Measurements from ENCODE around the gene PGD. TPM values are rescaled to one million over a fixed set of nuclear protein-coding genes. Genes with fewer than 3 reads are reported as not detected.

The PGD gene
- total RNA-seq, 2 experiments from 2014 or later, result 65.0 to 68.7 TPM

GRCh38 chr1:10383630-10384029, 15.2 kb upstream of the PGD start:
- Mint-ChIP-seq H3K9me3 (no peaks in the 10 kb centered on the region), H3K36me3 (ENCODE audit: low read depth) (no peaks in the 10 kb centered on the region), H3K4me3 (no peak overlapping the region), H3K27ac (no peak overlapping the region), H3K27me3 (no peaks in the 10 kb centered on the region), H3K4me1 (peaks cover 11% of the 10 kb centered on the region)
- ChIA-PET CTCF (interaction anchor here (1.4 kb wide), 1 partner anchor 24 kb away, joined by 3 read pairs; no protein-coding TSS in a partner anchor), POLR2A (no interaction called here)
- no peak for DNase-seq

GRCh38 chr1:10384219-10384618, 14.6 kb upstream of the PGD start:
- no peak for DNase-seq
- Mint-ChIP-seq H3K9me3 (no peaks in the 10 kb centered on the region), H3K27ac (no peak overlapping the region), H3K4me3 (no peak overlapping the region), H3K27me3 (no peaks in the 10 kb centered on the region), H3K36me3 (ENCODE audit: low read depth) (no peaks in the 10 kb centered on the region), H3K4me1 (peaks cover 11% of the 10 kb centered on the region)
- ChIA-PET POLR2A (no interaction called here), CTCF (interaction anchor here (0.6 to 1.4 kb wide), 2 partner anchors 23 to 45 kb away, joined by 3 to 5 read pairs; no protein-coding TSS in a partner anchor)

- H3K4me3 Mint-ChIP-seq, result no peak overlapping the region
- H3K27ac Mint-ChIP-seq, result no peak overlapping the region
- POLR2A ChIA-PET, result interaction anchor here (0.6 kb wide), 1 partner anchor 600 kb away, joined by 3 read pairs; no protein-coding TSS in a partner anchor
- no peaks in the 10 kb centered on the region for H3K36me3 Mint-ChIP-seq (ENCODE audit: low read depth)
- H3K4me1 Mint-ChIP-seq, result peaks cover 11% of the 10 kb centered on the region
- no peak for DNase-seq
- H3K9me3 Mint-ChIP-seq, result no peaks in the 10 kb centered on the region
- H3K27me3 Mint-ChIP-seq, result no peaks in the 10 kb centered on the region
- CTCF ChIA-PET, result interaction anchor here (0.6 to 1.8 kb wide), 12 partner anchors 10 to 714 kb away, joined by 3 to 5 read pairs (median 4); no protein-coding TSS in a partner anchor
Measured at GRCh38 chr1:10386761-10387676, 11.8 kb upstream of the PGD start.

DNA sequence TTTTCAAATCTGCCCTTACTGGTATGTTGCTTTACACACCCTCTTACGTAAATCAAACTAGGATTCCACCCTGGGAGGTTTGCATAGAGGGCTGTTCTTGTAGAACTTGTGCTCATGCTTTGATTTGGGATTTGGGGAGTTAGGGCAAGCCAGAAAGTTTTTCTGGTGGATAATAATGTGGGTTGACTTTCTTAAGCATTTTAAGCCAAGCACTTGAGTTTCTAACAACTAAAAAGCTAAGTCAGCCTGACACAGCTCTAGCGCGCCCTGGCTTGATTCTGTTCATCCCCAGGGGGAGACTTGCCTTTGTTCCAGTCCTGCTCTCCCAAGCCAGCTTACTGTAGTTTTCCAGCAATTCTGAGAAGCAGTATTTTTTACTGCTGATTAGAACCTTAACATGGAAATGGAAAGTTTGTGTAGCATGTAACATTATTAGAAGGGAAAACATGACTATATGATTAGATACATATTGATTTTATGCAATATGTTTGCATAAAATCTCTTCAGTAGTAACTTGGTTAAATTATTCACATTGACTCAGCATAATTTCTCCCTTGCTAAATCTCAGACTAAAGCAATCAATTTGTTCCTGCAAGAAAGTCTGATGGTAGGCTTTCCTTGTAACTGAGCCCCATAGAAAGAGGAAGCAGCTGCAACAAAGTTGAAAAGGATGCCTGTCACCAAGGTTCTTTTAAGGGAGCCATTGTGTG, 11.0 kb upstream of the PGD start:
- H3K27ac Mint-ChIP-seq, result no peak overlapping the region
- no peaks in the 10 kb centered on the region for H3K9me3 Mint-ChIP-seq
- no peak for DNase-seq
- H3K4me1 Mint-ChIP-seq, result peaks cover 11% of the 10 kb centered on the region
- POLR2A ChIA-PET, result interaction anchor here (0.6 kb wide), 1 partner anchor 600 kb away, joined by 3 read pairs; no protein-coding TSS in a partner anchor
- CTCF ChIA-PET, result interaction anchor here (0.6 to 1.8 kb wide), 7 partner anchors 10 to 714 kb away, joined by 3 to 5 read pairs (median 4); no protein-coding TSS in a partner anchor
- H3K4me3 Mint-ChIP-seq, result no peak overlapping the region
- H3K27me3 Mint-ChIP-seq, result no peaks in the 10 kb centered on the region
- H3K36me3 Mint-ChIP-seq (ENCODE audit: low read depth), result no peaks in the 10 kb centered on the region

GRCh38 chr1:10388387-10388715, 10.5 kb upstream of the PGD start:
- peaks cover 11% of the 10 kb centered on the region for H3K4me1 Mint-ChIP-seq
- DNase-seq, result no peak
- H3K4me3 Mint-ChIP-seq, result no peak overlapping the region
- POLR2A ChIA-PET, result no interaction called here
- no peaks in the 10 kb centered on the region for H3K36me3 Mint-ChIP-seq (ENCODE audit: low read depth)
- CTCF ChIA-PET, result interaction anchor here (0.5 to 1.7 kb wide), 5 partner anchors 12 to 316 kb away, joined by 3 to 5 read pairs (median 4); partner anchors contain the start of gene KIF1B
- no peak overlapping the region for H3K27ac Mint-ChIP-seq
- no peaks in the 10 kb centered on the region for H3K27me3 Mint-ChIP-seq
- H3K9me3 Mint-ChIP-seq, result no peaks in the 10 kb centered on the region

DNA sequence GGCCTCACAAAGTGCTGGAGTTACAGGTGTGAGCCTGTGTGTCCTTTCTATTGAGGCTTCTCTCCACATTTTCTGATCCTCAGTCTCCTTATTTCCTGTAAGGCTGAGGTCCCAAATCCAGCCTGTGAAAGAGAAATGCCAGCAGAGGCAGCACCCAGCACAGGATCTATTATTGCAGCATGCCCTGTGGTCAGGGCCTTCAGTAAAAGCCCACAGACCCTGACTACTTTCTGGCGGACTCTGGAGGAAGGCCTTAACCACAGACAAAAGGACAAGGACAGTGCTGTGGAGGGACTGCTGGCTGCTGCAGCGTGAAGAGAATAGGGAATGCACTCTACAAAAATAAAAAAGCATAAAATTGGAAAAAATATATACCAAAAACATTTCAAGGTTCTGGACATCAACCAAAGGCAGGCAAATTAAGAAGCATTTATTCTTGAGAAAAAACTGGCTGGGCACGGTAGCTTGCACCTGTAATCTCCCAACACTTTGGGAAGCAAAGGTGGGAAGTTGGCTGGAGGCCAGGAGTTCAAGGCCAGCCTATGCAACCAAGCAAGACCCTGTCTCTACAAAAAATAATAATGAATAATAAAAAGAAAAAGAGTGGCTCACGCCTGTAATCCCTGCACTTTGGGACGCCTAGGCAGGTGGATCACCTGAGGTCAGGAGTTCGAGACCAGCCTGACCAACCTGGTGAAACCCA, 9.4 kb upstream of the PGD start:
- Mint-ChIP-seq H3K9me3 (peaks cover 3% of the 10 kb centered on the region), H3K27ac (no peak overlapping the region), H3K27me3 (no peaks in the 10 kb centered on the region), H3K4me1 (peaks cover 11% of the 10 kb centered on the region), H3K4me3 (no peak overlapping the region), H3K36me3 (ENCODE audit: low read depth) (no peaks in the 10 kb centered on the region)
- ChIA-PET POLR2A (no interaction called here), CTCF (no interaction called here)
- no peak for DNase-seq

DNA sequence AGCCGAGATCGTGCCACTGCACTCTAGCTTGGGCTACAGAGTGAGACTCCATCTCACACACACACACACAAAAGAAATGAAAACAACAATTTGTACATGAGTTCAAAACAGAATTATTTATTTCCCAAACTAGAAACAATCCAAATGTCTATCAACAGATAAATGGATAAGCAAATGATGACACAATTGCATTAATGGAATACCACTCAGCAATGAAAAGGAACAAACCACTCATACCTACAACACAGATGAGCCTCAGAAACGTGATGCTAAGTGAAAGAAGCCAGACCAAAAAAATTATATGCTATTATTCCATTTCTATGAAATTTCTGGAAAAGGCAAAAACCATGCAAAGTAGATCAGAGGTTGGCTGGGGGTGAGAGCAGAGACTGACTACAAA, 2.0 kb upstream of the PGD start:
- Mint-ChIP-seq H3K4me3 (peak overlapping the region; percentile 8), H3K27me3 (no peaks in the 10 kb centered on the region), H3K4me1 (peaks cover 26% of the 10 kb centered on the region), H3K27ac (no peak overlapping the region), H3K9me3 (peaks cover 4% of the 10 kb centered on the region), H3K36me3 (ENCODE audit: low read depth) (peaks cover 9% of the 10 kb centered on the region)
- CTCF ChIA-PET, result interaction anchor here (0.6 to 1.5 kb wide), 2 partner anchors 12 to 187 kb away, joined by 3 read pairs; partner anchors contain the start of gene KIF1B
- POLR2A ChIA-PET, result no interaction called here
- no peak for DNase-seq

DNA sequence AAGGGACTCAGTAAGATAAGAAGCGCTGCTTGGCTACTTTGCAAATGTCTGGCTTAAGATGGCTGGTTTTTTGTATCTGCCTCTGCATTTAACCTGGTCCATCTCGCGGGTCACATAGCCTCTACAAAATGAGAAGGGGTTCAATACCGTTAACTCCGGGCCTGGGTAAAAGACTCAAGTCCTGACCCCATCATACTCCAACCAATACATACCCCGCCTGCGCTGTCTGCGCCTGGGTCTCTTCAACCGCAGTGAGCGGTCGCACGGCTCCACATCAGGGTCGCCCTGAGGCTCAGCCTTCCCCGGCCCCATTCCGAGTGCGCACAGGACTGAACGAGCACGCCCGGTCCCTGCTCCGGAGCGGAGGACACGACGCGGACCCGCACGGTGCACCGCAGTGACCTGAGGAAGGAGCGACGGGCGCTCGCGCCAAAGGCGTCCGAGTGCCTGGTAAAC, 558 bp upstream of the PGD start:
- Mint-ChIP-seq H3K27me3 (no peaks in the 10 kb centered on the region), H3K4me3 (peak overlapping the region; percentile 92), H3K9me3 (peaks cover 4% of the 10 kb centered on the region), H3K27ac (peak overlapping the region; percentile 73), H3K36me3 (ENCODE audit: low read depth) (peaks cover 12% of the 10 kb centered on the region), H3K4me1 (peaks cover 29% of the 10 kb centered on the region)
- DNase-seq, result no peak
- POLR2A ChIA-PET, result interaction anchor here (0.5 kb wide), 1 partner anchor 616 kb away, joined by 3 read pairs; no protein-coding TSS in a partner anchor
- CTCF ChIA-PET, result interaction anchor here (0.7 to 1.9 kb wide), 4 partner anchors 11 to 32 kb away, joined by 3 to 7 read pairs (median 4); partner anchors contain the start of gene CENPS

DNA sequence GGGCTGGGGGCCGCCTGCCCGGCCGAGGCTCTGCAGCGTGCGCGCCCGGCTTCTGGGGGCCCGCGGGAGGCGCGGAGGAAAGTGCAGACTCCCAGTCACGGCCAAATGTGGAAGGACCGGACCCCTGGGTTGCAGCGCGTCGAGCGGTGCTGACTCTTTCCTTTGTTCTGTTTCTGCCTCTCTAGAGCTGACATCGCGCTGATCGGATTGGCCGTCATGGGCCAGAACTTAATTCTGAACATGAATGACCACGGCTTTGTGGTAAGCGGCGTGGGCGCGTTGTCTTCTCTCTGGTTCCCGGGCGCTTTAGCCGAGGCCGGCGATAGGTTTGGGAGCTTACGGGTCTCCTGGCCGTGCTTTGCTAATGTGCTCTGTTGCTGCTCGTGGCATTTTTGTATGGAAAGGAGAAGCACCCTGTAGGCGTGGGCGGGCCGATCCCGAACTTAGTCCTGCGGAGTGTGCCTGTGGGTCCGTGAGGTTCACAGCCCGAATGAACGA, 629 bp downstream of the PGD start:
- POLR2A ChIA-PET, result interaction anchor here (0.6 kb wide), 1 partner anchor 446 kb away, joined by 4 read pairs; no protein-coding TSS in a partner anchor
- H3K9me3 Mint-ChIP-seq, result no peaks in the 10 kb centered on the region

DNA sequence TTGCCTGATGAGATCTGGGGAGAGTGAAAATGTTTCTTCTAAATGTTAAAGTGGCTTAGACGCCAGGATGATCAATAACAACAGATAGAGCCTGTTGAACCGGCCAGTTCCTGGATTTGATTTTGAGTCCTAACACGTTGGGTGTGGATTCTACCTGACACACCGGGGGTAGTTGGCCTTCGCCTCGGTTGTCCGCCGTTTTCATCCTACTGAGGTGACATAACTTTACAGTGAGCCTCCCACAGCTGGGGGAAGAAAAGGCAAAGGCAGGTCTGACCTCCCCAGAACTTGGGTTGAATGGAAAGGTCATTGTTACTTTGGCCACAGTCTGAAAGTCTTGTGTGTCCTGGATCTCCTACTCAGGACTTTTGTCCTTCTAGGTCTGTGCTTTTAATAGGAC, 1.1 kb downstream of the PGD start:
- no peaks in the 10 kb centered on the region for H3K9me3 Mint-ChIP-seq
- no peak for DNase-seq
- ChIA-PET CTCF (interaction anchor here (1.0 to 2.1 kb wide), 3 partner anchors 9 to 15 kb away, joined by 3 to 5 read pairs (median 4); no protein-coding TSS in a partner anchor), POLR2A (no interaction called here)
- H3K36me3 Mint-ChIP-seq (ENCODE audit: low read depth), result peaks cover 21% of the 10 kb centered on the region
- H3K4me3 Mint-ChIP-seq, result peak overlapping the region; percentile 78
- no peaks in the 10 kb centered on the region for H3K27me3 Mint-ChIP-seq
- H3K4me1 Mint-ChIP-seq, result peaks cover 31% of the 10 kb centered on the region
- peak overlapping the region; percentile 54 for H3K27ac Mint-ChIP-seq

More for the DNA sequence above, 629 bp downstream of the PGD start:
- Mint-ChIP-seq H3K36me3 (ENCODE audit: low read depth) (peaks cover 21% of the 10 kb centered on the region), H3K4me3 (peak overlapping the region; percentile 78), H3K27ac (peak overlapping the region; percentile 54), H3K4me1 (peaks cover 31% of the 10 kb centered on the region), H3K27me3 (no peaks in the 10 kb centered on the region)
- CTCF ChIA-PET, result interaction anchor here (1.0 to 2.1 kb wide), 3 partner anchors 9 to 15 kb away, joined by 3 to 5 read pairs (median 4); no protein-coding TSS in a partner anchor
- DNase-seq, result no peak

GRCh38 chr1:10401281-10401680, 2.4 kb downstream of the PGD start:
- no peak overlapping the region for H3K4me3 Mint-ChIP-seq
- no peaks in the 10 kb centered on the region for H3K27me3 Mint-ChIP-seq
- CTCF ChIA-PET, result interaction anchor here (1.2 to 2.3 kb wide), 2 partner anchors 14 to 29 kb away, joined by 4 to 7 read pairs; partner anchors contain the start of gene CENPS
- DNase-seq, result no peak
- POLR2A ChIA-PET, result no interaction called here
- peaks cover 31% of the 10 kb centered on the region for H3K4me1 Mint-ChIP-seq
- no peaks in the 10 kb centered on the region for H3K9me3 Mint-ChIP-seq
- peaks cover 21% of the 10 kb centered on the region for H3K36me3 Mint-ChIP-seq (ENCODE audit: low read depth)
- H3K27ac Mint-ChIP-seq, result no peak overlapping the region

Data from activated CD4-positive, alpha-beta T cell treated with anti-CD3 and anti-CD28 coated beads, Interleukin-2, amount 10 ng/mL, durations not matched to agents 7 days and 5 days (primary cell).